Mammary epithelial cell (primary cell): ENCODE results near the gene CDC42EP4.

Experiments
- CTCF ChIP-seq, 2 donors: IDR thresholded peaks in 1 of 2; conservative IDR thresholded peaks in 1 of 2; 2 replicates each; pipeline ENCODE4 v1.5.1; 2011 to 2012; ENCODE audit warnings: inconsistent platforms in 2 of 2, low read length in 2 of 2, mild to moderate bottlenecking in 2 of 2, control low read depth in 1 of 2, low read depth in 1 of 2; ENCODE audit not compliant: insufficient read depth in 1 of 2; ENCODE audit errors: extremely low read depth in 1 of 2
- EZH2 ChIP-seq: IDR thresholded peaks from 2 replicates; pipeline ENCODE4 v1.6.1; 2012; ENCODE audit warnings: low read length, inconsistent platforms, borderline replicate concordance

- TF ChIP-seq CTCF (conservative IDR thresholded peaks at IDR 0.05 in 1 of 2, IDR thresholded peaks at IDR 0.05 in 1 of 2; ENCODE audit: extremely low read depth in 1 of 2, insufficient read depth in 1 of 2, low read depth in 1 of 2, low read length in 2 of 2) (no peak), EZH2 (no peak)
Measured at GRCh38 chr17:73288534-73289302, 23.1 kb downstream of the CDC42EP4 start.
